Measurements from ENCODE around the gene ETV3. TPM values are rescaled to one million over a fixed set of nuclear protein-coding genes. Genes with fewer than 3 reads are reported as not detected.
A peak's percentile ranks its signal among the peaks of the same experiment; 100 is the strongest.

The ETV3 gene
- total RNA-seq, 1 donor from 2014 or later: 19.5 TPM

DNA sequence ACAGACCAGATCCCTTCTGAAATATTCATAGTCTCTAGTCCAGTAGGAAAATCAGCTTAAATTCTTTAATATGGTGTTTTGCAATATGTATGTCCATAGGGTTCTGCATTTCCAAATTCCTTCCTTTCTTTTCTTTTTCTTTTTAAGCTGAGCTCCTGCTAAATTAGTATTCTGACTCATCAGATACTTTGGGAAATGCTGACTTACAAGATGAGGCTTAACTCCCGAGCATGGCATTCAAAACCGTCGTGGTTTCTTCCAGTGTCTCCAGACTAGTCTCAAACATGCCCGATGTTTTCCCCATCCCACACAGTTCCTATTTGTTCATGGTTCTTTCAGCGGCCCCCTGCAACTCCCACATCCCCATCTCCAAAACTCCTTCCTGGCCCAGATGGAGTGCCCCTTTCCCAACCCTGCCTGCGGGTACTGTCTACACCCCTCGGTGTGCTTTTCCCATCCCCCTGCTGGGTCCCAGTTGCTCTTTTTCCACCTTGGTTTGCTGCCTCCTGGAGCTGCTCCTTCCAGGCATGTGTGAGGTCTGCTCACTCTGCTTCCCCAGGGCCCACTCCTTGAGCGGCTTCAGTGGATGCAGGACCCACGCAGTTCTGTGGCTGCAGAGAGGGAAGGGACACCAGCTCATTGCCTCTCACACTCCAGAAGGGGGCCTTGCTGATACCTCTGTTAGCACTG, 19.5 kb upstream of the ETV3 start:
- H3K4me3 Mint-ChIP-seq: no peak overlapping the region
- no peak for TF ChIP-seq EZH2 (IDR thresholded peaks at IDR 0.05)
- TF ChIP-seq CTCF (IDR thresholded peaks at IDR 0.05): no peak
- TF ChIP-seq EZH2phosphoT487 (IDR thresholded peaks at IDR 0.05): no peak
- Histone ChIP-seq H3K9ac (no peak overlapping the region), H3K4me1 (peaks cover 41% of the 10 kb centered on the region), H2AFZ (replicated peaks) (peak overlapping the region; percentile 6), H3K79me2 (ENCODE audit: low read depth) (no peaks in the 10 kb centered on the region), H3K9me3 (ENCODE audit: low read depth) (no peaks in the 10 kb centered on the region), H3K4me2 (no peak overlapping the region), H3K4me3 (no peak overlapping the region), H3K27me3 (no peaks in the 10 kb centered on the region), H4K20me1 (ENCODE audit: low read depth) (no peaks in the 10 kb centered on the region), H3K27ac (no peak overlapping the region), H3K36me3 (no peaks in the 10 kb centered on the region), H3F3A (ENCODE audit: low read depth) (peaks cover 16% of the 10 kb centered on the region)
- peaks cover 33% of the 10 kb centered on the region for H3K4me1 Mint-ChIP-seq
- no peaks in the 10 kb centered on the region for H3K9me3 Mint-ChIP-seq
- no peak overlapping the region for H3K27ac Mint-ChIP-seq
- peaks cover 6% of the 10 kb centered on the region for H3K27me3 Mint-ChIP-seq (ENCODE audit: insufficient read depth, low read depth)
- H3K36me3 Mint-ChIP-seq: no peaks in the 10 kb centered on the region
- no peak for DNase-seq (ENCODE audit: low spot score)

GRCh38 chr1:157156058-157156541, 17.9 kb upstream of the ETV3 start:
- H3K27ac Mint-ChIP-seq: no peak overlapping the region
- peaks cover 4% of the 10 kb centered on the region for H3K27me3 Mint-ChIP-seq (ENCODE audit: insufficient read depth, low read depth)
- H3K4me3 Mint-ChIP-seq: peak overlapping the region; percentile 73
- peaks cover 24% of the 10 kb centered on the region for H3K4me1 Mint-ChIP-seq
- Histone ChIP-seq H2AFZ (replicated peaks) (peak overlapping the region; percentile 81), H4K20me1 (ENCODE audit: low read depth) (no peaks in the 10 kb centered on the region), H3K36me3 (no peaks in the 10 kb centered on the region), H3K9ac (no peak overlapping the region), H3K4me3 (no peak overlapping the region), H3F3A (ENCODE audit: low read depth) (peaks cover 5% of the 10 kb centered on the region), H3K4me2 (peak overlapping the region; percentile 49), H3K4me1 (peaks cover 31% of the 10 kb centered on the region), H3K27me3 (no peaks in the 10 kb centered on the region), H3K27ac (no peak overlapping the region), H3K9me3 (ENCODE audit: low read depth) (no peaks in the 10 kb centered on the region), H3K79me2 (ENCODE audit: low read depth) (no peaks in the 10 kb centered on the region)
- no peaks in the 10 kb centered on the region for H3K36me3 Mint-ChIP-seq
- TF ChIP-seq CTCF (IDR thresholded peaks at IDR 0.05): peak; percentile 98
- no peak for TF ChIP-seq EZH2phosphoT487 (IDR thresholded peaks at IDR 0.05)
- TF ChIP-seq EZH2 (IDR thresholded peaks at IDR 0.05): no peak
- no peaks in the 10 kb centered on the region for H3K9me3 Mint-ChIP-seq
- DNase-seq (ENCODE audit: low spot score): peak; percentile 91

DNA sequence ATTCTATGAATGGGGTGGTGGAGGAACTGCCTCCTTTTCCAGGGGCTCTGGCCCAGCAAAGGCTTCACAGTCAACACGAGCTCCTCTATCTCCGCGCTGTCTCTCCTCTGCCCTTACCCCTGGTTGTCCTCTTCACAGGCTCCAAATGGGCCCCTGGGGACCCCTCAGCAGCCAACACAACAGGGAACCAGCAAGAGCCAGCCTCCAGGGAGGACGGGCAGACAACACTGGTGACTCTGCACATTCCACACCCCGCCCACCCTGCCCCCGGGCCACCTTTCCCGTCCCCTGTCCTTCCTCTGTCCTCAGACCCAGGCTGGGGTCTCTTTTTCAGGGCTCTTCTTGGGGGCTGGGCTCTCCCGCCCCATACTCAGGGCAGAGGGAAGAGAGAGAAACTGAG, 17.5 kb upstream of the ETV3 start:
- no peak overlapping the region for H3K27ac Mint-ChIP-seq
- Histone ChIP-seq H3K4me1 (peaks cover 31% of the 10 kb centered on the region), H4K20me1 (ENCODE audit: low read depth) (no peaks in the 10 kb centered on the region), H3K36me3 (no peaks in the 10 kb centered on the region), H3K27me3 (no peaks in the 10 kb centered on the region), H3K27ac (no peak overlapping the region), H3K4me3 (no peak overlapping the region), H3K4me2 (peak overlapping the region; percentile 49), H2AFZ (replicated peaks) (peak overlapping the region; percentile 81), H3K9ac (no peak overlapping the region), H3K9me3 (ENCODE audit: low read depth) (no peaks in the 10 kb centered on the region), H3K79me2 (ENCODE audit: low read depth) (no peaks in the 10 kb centered on the region), H3F3A (ENCODE audit: low read depth) (peaks cover 5% of the 10 kb centered on the region)
- no peaks in the 10 kb centered on the region for H3K9me3 Mint-ChIP-seq
- DNase-seq (ENCODE audit: low spot score): no peak
- peak overlapping the region; percentile 73 for H3K4me3 Mint-ChIP-seq
- TF ChIP-seq EZH2 (IDR thresholded peaks at IDR 0.05): no peak
- TF ChIP-seq CTCF (IDR thresholded peaks at IDR 0.05): no peak
- TF ChIP-seq EZH2phosphoT487 (IDR thresholded peaks at IDR 0.05): no peak
- H3K27me3 Mint-ChIP-seq (ENCODE audit: insufficient read depth, low read depth): peaks cover 4% of the 10 kb centered on the region
- H3K4me1 Mint-ChIP-seq: peaks cover 24% of the 10 kb centered on the region
- no peaks in the 10 kb centered on the region for H3K36me3 Mint-ChIP-seq
